Islet precursor cell (in vitro differentiated cells): ENCODE measurements around the gene FIBCD1.
"Not testable (repeated sequence)": the region's sequence is repeated elsewhere in the genome, so short reads cannot be mapped to it uniquely, and the experiment has no call there.

Experiments used
- DNase-seq: peaks from one replicate; pipeline ENCODE4 v3.0.0-alpha.2; 2018

FIBCD1 gene

DNA sequence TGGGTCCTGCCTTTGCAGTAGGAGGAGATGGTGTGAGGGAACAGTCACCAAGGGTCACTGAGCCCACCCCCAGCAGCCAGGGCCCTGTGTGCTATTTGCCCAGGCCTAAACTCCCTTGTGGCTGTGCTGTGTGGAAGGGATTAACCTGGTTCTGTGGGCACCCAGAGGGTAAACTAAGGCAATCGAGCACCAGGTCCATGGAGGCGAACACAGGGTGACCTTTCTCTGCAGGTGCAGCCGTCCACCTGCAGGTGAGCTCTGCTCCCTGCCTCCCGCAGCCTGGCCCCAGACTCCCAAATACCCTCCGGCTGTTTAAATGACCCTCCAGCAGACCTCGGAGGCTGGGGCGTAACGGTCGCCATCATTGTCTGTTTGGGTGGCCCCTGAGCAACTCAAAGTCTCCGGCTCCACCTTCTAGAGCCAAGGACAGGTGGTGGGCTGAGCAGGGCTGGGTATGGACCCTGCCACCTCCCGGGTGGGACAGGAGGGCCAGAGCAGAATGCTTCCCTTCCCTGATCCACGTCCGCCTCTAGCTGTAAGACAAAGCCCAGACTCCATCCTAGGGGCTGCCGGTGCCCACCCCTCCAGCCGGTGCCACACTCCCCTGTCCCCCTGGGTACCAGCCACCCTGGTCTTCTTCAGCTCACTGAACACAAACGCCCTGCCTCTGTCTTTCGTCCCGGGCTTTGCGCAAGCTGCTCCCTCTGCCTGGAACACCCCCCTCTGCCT lies 34.1 kb upstream of the FIBCD1 start:
- DNase-seq: peak; percentile 37

DNA sequence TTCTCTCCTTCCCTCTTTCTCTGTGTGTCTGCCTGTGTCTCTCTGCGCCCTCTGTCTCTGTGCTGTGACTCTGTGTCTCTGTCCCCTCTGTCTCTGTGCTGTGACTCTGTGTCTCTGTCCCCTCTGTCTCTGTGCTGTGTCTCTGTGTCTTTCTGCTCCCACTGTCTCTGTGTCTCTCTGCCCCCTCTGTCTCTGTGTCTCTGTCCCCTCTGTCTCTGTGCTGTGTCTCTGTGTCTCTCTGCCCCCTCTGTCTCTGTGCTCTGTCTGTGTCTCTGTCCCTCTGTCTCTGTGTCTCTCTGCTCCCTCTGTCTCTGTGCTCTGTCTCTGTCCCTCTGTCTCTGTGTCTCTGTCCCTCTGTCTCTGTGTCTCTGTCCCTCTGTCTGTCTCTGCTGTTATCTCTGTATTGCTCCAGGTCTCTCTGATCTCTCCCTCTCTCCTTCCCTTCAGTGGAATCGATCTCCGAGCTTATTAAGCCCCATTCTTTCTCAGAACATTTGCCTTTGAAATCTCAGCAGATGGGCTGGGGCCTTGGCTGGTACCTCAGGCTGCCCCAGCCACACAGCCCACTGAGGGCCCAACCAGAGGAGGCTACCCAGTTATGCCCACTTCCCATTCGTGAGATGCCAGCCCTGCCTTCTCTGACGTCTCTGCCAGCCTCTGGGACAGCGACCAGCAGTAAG lies 33.4 kb upstream of the FIBCD1 start:
- no peak for DNase-seq

DNA sequence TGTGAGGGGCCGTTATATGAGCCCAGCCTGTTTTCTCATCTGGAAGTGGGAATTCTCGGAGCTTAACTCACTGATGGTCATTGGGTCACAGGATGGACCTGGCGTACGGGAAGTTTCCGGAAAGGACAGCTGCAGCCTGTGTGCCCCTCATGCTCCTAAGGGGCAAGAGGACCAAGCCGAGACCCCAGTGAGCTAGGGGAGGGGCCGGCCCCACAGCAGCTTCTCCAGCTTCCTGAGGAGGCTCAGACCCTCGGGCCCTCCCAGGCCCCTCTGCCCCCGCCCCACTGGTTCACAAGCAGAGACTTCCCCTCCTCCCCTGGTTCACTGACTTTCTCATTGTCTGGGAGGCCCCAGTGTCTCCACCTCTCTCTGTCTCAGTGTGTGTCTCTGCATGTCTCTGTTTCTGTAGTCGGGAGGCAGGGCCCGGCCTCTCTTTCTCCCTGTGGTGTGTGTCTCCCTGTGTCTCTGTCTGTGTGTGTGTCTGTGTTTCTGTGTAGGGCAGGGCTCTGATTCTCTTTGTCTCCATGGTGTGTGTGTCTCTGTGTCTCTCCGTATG lies 32.3 kb upstream of the FIBCD1 start:
- DNase-seq: peak; percentile 49

DNA sequence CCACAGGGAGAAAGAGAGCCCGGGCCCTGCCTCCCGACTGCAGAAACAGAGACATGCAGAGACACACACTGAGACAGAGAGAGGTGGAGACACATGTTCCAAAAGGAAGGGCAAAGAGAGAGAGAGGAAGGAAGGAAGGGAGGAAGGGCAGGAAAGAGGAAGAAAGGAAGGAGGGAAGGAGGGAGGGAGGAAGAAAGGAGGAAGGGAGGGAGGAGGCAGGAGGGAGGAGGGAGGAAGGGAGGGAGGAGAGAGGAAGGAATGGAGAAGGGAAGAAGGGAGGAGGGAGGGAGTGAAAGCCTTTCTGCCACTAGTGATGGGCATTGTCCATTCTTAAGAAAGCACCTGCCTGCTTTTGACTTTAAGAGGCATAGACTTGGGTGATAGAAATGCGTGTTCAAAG lies 31.8 kb upstream of the FIBCD1 start:
- DNase-seq: no peak

DNA sequence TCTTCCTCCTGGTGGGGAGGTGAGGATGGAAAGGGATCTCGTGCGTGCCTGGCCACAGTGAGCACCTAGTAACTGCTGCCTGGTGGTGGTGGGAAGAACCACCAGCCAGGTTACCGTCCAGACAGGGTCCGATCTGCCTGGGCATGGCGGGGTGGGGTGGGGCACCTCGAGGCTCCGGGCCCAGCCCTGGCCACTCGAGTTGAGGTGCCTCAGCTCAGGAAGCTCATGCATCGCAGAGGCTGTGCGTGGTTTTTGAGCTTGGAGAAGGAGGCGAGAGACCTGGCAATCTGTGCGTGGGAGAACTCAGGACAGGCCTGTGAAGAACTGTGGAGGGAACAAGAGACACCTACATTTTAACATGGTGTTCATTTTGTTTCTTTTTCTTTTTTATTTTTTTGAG lies 31.0 kb upstream of the FIBCD1 start:
- peak; percentile 38 for DNase-seq

DNA sequence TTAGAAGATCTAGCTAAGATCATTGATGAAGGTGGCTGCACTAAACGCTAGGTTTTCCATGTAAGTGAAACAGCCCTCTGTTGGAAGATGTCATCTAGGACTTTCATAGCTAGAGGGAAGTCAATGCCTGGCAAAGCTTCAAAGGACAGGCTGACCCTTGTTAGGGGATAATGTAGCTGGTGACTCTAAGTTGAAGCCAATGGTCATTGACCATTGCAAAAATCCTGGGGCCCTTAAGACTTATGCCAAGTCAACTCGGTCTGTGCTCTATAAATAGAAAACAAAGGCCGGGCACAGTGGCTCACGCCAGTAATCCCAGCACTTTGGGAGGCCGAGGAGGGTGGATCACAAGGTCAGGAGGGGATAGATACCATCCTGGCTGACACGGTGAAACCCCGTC lies 26.6 kb upstream of the FIBCD1 start:
- no peak for DNase-seq

DNA sequence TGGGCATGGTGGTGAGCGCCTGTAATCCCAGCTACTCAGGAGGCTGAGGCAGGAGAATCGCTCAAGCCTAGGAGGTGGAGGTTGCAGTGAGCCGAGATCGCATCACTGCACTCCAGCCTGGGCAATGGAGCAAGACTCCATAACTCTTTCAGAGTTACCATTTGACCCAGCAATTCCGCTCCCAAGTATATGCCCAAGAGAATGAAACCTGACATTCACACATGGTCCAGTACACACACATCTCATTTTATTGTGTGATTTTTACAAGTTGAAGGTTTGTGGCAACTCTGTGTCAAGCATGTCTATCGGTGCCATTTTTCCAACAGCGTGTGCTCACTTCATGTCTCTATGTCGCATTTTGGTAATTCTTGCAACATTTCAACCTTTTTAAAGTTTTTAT lies 24.9 kb upstream of the FIBCD1 start:
- DNase-seq: no peak

DNA sequence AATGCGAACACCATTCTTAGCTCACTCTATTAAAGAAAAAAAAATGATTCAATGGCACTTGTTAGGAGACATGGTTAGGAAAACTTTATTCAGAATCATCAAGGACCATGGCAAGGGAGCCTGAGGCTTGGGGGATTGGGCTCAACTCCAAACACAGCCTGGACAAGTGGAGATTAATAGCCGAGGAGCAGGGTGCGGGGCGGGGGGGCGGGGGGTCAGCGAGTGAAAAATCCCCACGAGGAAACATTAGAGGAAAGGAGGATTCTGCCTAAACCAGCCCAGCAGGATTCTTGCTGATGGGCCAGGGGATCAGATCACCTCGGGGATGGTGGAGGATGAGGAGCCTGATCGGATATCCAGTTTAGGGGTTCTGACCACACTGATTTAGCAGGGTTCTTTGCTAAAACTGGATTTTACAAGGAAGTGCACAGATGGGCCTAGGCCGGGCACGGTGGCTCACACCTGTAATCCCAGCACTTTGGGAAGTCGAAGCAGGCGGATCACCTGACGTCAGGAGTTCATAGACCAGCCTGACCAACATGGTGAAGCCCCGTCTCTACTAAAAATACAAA lies 24.4 kb upstream of the FIBCD1 start:
- no peak for DNase-seq

DNA sequence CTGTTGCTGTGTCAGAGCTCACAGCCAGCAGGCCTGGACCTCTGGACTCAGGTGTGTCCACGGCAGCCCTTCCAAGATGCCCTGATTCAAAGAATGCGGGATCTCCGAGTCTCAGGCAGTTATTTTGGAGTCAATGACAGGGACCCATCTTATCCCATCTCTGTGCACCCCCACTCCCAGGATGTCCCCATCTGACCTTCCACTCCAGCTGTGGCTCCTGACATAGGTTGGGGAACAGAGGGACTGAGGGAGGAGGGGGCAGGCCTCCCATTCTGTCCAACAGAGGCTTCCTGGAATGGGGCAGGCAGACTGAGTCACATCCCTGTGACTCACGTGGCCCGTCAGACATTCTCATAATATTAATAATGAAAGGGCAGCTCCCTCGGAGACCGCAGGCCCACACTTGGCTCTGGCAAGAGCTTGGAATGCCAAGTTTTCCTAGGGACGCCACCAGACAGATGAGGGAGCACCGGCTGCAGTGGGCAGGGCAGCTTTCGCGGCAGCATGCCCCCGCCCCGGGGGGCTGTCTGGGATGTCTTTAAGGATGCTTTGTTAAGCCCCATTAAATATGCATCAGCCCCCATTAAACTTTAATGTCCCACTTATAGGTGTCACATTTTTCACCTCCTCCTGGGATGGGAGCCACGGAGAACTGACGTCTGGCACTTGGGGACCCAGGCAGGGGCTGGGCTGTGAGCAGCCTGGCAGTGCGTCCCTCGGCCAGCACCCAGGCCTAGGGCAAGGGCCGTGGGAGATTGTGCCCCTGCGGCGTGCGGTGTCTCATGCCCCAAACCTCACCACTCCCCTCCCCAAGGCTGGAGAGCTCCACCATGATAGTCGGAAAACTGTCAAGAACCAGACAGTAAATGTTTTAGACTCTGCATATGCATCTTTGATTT lies 23.6 kb upstream of the FIBCD1 start:
- DNase-seq: peak; percentile 79

DNA sequence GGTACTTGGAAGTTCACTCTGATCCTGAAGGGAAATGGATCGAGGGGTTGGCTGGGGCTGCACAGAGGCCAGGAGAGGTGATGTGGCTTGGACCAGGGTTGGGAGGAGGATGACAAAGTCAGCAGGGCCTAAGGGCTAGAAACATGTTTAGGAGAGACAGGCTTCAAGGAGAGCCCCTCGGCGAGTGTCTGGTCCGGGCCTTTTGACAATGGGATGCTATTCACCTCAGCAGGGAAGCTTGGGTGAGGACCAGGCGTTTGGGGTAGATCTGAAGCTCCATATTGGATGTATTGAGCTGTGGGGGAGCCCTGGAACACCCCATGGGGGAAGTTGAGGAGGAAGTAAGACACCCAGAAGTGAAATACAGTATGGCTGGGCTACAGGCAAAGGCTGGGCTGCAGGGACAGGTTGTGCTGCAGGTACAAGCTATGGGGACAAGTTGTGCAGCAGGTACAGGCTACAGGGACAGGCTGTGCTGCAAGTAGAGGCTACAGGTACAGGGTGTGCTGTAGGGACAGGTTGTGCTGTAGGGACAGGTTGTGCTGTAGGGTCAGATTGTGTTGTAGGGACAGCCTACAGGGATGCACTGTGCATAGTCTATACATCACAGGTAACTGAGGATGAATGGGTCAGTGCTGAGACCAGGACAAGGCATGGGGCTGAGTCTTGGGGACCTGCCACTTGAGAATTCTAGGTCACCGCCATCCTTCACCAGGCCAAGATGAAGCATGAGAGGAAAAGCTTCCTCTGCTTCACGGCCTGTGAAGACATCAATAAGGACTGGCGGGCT lies 22.7 kb upstream of the FIBCD1 start:
- peak; percentile 44 for DNase-seq

DNA sequence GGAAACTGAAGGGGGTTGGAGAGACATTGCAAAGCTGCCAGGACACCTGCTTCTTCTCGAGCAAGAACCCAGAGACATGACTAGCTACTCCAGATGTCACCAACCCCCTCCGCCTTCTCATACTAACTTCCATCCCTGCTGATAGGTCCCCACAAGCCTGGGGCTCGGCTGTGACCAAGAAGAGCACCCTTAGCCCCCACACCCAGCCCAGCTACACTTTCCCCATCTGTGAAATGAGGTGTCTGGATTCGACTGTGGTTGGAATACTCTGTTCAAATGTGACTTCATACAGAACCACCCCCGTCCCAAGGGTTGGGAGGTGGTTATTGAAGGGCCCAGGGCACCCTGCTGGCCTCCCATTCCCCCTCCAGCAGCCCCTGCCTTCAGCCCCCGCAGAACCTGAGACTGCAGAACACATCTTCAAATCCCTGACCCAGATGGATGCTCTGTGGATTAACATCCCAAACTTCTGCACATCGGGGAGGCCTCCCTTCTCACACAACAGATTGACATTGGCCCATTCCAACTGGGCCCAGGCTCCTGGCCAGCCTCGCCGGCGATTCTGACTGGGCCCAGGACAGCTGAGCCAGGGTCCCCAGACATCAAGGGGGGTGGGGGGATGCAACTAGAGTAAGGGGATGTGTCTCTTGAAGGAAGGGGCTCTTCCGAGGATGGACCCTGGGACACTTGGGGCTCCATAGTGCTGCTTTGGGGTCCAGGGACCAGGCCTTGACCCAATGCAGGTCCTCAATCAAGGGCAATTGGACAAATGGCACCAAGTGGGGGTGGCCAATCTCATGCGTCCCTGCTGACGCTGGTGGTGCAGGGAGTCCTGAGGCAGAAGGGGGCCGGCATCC lies 21.7 kb upstream of the FIBCD1 start:
- no peak for DNase-seq

DNA sequence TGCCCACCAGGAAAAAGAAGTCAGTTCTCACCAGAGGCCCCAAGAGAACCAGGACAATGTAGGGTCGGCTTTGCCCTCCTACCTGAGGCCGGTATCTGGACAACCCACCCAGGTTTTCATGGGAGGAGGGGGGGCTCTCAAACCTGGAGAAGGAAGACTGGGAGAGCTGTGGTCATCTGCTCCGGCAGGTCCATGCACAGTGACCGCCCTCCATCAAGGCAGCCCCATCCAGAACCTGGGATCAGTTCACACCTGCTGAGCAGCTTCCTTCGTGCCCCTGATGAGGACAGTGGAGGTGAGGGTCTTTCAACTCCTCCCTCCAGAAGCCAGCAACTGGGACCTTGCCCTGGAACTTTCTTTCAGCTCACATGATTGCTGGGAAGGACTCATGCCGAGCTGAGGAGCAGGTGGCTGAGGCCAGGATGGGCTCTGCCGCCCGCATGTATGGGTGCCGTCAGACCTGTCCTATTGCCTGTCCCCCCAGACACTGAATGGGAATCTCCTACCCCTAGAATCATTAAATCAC lies 20.8 kb upstream of the FIBCD1 start:
- DNase-seq: no peak

DNA sequence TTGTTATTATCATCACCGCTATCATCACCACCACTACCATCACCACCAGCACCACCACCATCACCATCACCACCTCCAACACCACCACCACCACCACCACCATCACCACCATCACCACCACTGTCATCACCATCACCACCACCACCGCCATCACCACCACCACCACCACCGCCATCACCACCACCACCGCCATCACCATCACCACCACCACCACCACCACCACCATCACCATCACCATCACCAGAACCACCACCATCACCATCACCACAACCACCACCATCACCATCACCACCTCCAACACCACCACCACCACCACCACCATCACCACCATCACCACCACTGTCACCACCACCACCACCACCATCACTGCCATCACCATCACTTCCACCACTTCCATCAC lies 19.5 kb upstream of the FIBCD1 start:
- DNase-seq: peak; percentile 58

DNA sequence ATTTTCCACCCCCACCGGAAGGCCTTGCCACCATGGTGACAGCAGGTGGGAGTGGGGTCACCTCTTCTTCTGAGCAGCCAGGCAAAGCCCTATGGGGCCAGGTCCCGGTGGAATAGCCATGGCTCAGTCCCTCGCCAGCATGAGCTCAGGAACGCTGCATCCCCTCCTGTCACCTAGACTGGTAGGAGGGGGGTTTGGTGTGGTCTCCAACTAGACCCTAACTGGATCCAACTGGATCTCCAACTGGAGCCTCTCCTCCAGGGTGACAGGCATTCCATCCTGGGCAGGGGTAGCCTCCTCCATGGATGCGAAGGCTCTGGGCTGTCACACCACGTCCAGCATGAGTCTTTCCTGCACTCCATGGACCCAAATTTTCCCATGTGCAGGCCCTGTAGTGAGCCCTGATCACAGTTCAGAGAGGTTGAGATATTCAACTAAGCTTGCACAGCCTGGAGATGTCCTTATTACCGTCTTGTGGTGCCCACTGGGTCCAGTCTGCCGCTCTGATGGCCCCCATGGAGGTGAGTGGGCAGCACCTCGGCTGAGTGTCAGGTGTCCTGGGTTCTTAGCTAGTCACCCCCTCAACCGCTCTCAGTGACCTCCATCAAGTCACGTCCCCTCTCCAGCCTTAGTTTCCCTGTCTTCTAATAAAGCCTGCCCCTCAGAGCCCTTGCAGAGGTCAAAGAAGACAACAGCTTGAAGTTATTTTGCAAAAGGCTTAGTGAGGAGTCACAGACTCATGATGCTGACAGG lies 18.6 kb upstream of the FIBCD1 start:
- DNase-seq: peak; percentile 38

DNA sequence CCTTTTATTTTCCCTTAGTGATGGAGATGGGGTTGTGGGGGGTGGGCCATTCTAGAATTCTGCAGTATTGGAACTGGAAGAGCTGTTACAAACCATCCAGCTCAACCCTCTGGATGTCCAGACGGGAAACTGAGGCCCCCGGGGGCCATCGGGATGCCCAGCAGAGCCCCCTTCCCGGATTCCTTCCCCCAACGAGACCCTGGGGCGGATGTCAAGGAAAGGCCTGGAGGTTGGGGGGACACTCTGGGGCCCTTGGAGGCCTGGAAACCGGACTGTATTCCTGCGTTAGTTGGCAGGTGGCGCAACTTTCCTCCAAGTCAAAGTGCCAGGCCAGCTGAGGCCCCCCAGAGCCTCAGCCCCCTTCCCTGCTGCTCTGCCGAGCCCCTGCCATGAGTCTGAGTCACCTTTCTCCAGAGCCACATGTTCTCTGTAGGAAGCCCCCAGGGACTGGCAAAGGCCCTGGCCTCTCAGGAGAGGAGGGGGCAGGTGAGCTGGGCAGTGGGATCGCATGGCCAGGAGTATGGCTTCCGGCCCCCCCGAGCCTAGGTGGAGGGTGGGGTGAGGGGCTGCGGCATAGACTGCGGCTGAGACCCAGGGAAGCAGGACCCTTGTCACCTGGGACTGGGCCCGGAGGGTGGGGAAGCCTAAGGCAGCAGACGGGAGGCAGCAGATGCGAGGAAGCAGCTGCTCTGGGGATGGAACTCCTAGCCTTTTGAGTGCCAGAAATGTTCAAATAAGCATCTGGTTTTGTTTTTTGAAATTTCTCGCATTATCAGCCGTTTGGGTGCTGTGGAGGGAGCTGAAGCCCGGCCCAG lies 17.8 kb upstream of the FIBCD1 start:
- DNase-seq: peak; percentile 42

DNA sequence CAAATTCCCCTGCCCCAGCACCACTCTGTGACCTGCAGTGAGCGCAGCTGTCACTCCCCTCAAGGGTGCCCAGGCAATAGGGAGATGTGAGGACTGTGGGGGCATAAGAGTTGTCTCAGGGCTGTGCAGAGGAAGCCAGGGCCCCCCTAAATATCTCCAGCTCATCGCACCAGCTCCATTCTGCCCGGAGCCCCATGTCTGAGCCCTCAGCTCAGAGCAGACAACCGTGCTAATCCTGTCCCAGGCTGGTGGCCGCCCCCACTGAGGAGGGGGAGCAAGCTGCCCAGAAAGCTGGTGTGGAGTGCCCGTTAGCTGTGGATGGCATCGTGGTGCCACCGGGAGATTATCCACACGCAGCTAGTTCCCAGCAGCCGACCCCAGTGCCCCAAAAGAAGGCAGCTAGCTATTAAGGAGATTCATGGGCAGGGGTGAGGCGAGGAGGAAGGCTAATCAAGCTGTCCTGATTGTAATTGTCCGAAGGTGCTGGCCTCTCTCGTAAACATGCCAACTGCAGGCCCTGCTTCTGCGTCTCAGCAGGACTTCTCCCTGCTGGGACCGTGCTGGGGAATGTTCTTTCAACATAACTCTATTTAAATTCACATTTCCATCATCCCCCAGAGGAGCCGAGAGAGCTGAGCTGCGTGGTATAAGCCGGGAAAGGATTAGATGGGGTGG lies 17.0 kb upstream of the FIBCD1 start:
- DNase-seq: no peak

DNA sequence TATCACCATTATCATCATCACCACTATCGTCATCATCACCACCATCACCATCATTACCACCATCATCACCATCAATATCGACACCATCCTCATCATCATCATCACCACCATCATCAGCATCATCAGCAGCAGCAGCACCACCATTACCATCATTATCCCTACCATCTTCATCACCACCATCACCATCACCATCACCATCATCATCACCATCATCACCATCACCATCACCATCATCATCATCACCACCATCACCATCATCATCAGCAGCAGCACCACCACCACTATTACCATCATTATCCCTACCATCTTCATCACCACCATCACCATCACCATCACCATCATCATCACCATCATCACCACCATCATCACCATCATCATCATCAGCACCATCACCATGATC lies 15.9 kb upstream of the FIBCD1 start:
- DNase-seq: not testable (repeated sequence)

DNA sequence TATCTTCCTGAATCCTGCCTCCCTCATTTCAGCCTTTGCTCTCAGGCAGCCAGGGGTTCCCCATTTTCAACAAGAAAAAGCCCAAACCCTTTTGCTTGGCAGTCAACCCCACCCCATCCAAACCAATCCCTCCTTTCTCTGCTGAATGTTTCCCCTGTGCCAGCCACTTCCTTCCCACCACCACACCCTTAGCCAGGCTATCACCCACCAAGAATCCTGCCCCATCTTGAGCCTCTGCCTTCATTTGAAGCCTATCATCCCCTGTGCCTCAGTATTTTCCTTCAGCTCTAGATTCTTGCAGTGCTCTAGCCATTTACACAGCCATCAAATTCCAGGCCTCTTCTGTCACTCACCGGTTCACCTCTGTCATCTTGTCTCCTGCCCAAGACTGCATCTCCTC lies 15.3 kb upstream of the FIBCD1 start:
- DNase-seq: no peak
